K562 (cell line): ENCODE results near the gene MEAK7. TPM values are rescaled to one million over a fixed set of nuclear protein-coding genes. Genes with fewer than 3 reads are reported as not detected.
A peak's percentile ranks its signal among the peaks of the same experiment; 100 is the strongest.

ENCODE experiments used
- CXXC5 ChIP-seq: fragments of 250-450 bp; sonication (Bioruptor Pico); IDR thresholded peaks from 2 replicates; pipeline ENCODE4 v1.8.0; 2022; ENCODE audit warnings: inconsistent platforms, mild to moderate bottlenecking, moderate library complexity
- E2F5 ChIP-seq: sonication (generic); formaldehyde crosslinking; IDR thresholded peaks from 2 replicates; pipeline ENCODE4 v1.8.0; 2022; ENCODE audit warnings: mild to moderate bottlenecking, missing genetic modification reagents
- FOXA1 ChIP-seq: fragments of 450-650 bp; IDR thresholded peaks from 2 replicates; pipeline ENCODE4 v1.6.1; 2016; ENCODE audit warnings: mild to moderate bottlenecking, borderline replicate concordance
- HEY1 ChIP-seq: fragments of 250-450 bp; sonication (Bioruptor Pico); IDR thresholded peaks from 2 replicates; pipeline ENCODE4 v1.5.0; 2020; ENCODE audit warnings: mild to moderate bottlenecking, moderate library complexity, borderline replicate concordance
- HNRNPH1 ChIP-seq: fragments of 200-400 bp; formaldehyde crosslinking; optimal IDR thresholded peaks from 2 replicates; pipeline ENCODE3; 2017; ENCODE audit warnings: low read depth, mild to moderate bottlenecking, low read length, moderate library complexity
- MXI1 ChIP-seq: IDR thresholded peaks from 2 replicates; pipeline ENCODE4 v1.6.1; 2011; ENCODE audit warnings: low read depth, mild to moderate bottlenecking, improper control_type of control experiment, low read length
- NR2C2 ChIP-seq, 2 experiments: fragments of 200-800 bp in 1 of 2; sonication (Bioruptor generic) in 1 of 2; sonication (generic) in 1 of 2; formaldehyde crosslinking in 1 of 2; IDR thresholded peaks; 2 replicates each; pipeline versions ENCODE4 v1.6.1 to v1.8.0; 2016 to 2022; ENCODE audit warnings: mild to moderate bottlenecking in 1 of 2, missing compliant biosample characterization in 1 of 2, missing genetic modification characterization in 1 of 2, missing genetic modification reagents in 1 of 2
- NRF1 ChIP-seq, 2 experiments: fragments of 450-650 bp; IDR thresholded peaks in 1 of 2; conservative IDR thresholded peaks in 1 of 2; 2 replicates each; pipeline ENCODE4 v1.6.1; 2014; ENCODE audit warnings: mild to moderate bottlenecking in 2 of 2
- PATZ1 ChIP-seq: fragments of 250-450 bp; sonication (Bioruptor Pico); IDR thresholded peaks from 2 replicates; pipeline ENCODE4 v1.5.0; 2020; ENCODE audit warnings: mild to moderate bottlenecking, borderline replicate concordance
- POLR2B ChIP-seq: fragments of 450-650 bp; IDR thresholded peaks from 2 replicates; pipeline ENCODE4 v1.6.1; 2018; ENCODE audit warnings: low read depth; ENCODE audit not compliant: partially characterized antibody
- SMARCB1 ChIP-seq: IDR thresholded peaks from 2 replicates; pipeline ENCODE4 v1.6.1; 2011; ENCODE audit warnings: improper control_type of control experiment, low read depth; ENCODE audit not compliant: insufficient read length
- THAP12 ChIP-seq: fragments of 250-450 bp; sonication (Bioruptor Pico); IDR thresholded peaks from 2 replicates; pipeline ENCODE4 v1.9.0; 2021; ENCODE audit warnings: mild to moderate bottlenecking, inconsistent platforms
- XRCC5 ChIP-seq: fragments of 200-400 bp; formaldehyde crosslinking; IDR thresholded peaks from 2 replicates; pipeline ENCODE4 v1.6.1; 2017; ENCODE audit warnings: low read depth, mild to moderate bottlenecking, low read length
- ZNF431 ChIP-seq: sonication (generic); formaldehyde crosslinking; IDR thresholded peaks from 2 replicates; pipeline ENCODE4 v1.8.0; 2022; ENCODE audit warnings: mild to moderate bottlenecking, missing genetic modification reagents
- ZNF609 ChIP-seq: sonication (generic); formaldehyde crosslinking; IDR thresholded peaks from 2 replicates; pipeline ENCODE4 v1.8.1; 2023; ENCODE audit warnings: missing genetic modification reagents, mild to moderate bottlenecking, borderline replicate concordance
- polyA plus RNA-seq, 8 experiments: library from polyadenylated mRNA; depleted of rRNA in 4 of 8; stranded (reverse) in 5 of 8; unstranded in 3 of 8; fragments of >200 nt; fragmentation: Nextera tagmentation in 2 of 8; fragmentation: Illumina TruSeq in 1 of 8; extraction: Ambion mirVana in 2 of 8; extraction: Trizol in 1 of 8; gene quantifications; 2 replicates each; pipeline versions ENCODE4 v1.2.1 to v1.2.3, GENCODE V29; 2011 to 2014; ENCODE audit warnings: inconsistent platforms in 1 of 8, missing spikeins in 1 of 8
- total RNA-seq, 7 experiments: library from RNA; depleted of rRNA in 6 of 7; stranded (reverse); fragments of >200 nt in 6 of 7; fragmentation: Illumina TruSeq in 2 of 7; extraction: Trizol in 2 of 7; gene quantifications; 2 replicates each; pipeline versions ENCODE4 v1.2.1 to v1.2.3, GENCODE V29; 2011 to 2021; ENCODE audit warnings: low replicate concordance in 1 of 7

MEAK7 gene
- total and polyA plus RNA-seq, 9 of the 15 experiments (the other 6 are each of a cell fraction or from before 2014, with no cell fraction given): 1.4 to 14.5 (median 6.3) TPM

- TF ChIP-seq PATZ1 (CRISPR knock-in tag): 0 out of 2 replicates have a peak, but pooled peaks have one; percentile 45
- peak; percentile 94 for TF ChIP-seq MXI1
- TF ChIP-seq FOXA1: no peak
- peak; percentile 64; the same call in 1 of the 2 replicates for TF ChIP-seq XRCC5
- TF ChIP-seq THAP12 (CRISPR knock-in tag): peak; percentile 24; the same call in 1 of the 2 replicates
- TF ChIP-seq HNRNPH1: no peak
- TF ChIP-seq NRF1 (conservative IDR thresholded peaks at IDR 0.05 in 1 of 2, IDR thresholded peaks at IDR 0.05 in 1 of 2): peak; percentile 85 to 88
- TF ChIP-seq E2F5 (CRISPR knock-in tag): peak; percentile 34; the same call in 1 of the 2 replicates
- peak; percentile 51 for TF ChIP-seq NR2C2 (CRISPR knock-in tag; IDR thresholded peaks at IDR 0.05)
- TF ChIP-seq NR2C2 (tag; IDR thresholded peaks at IDR 0.05): no peak
- TF ChIP-seq ZNF609 (CRISPR knock-in tag): peak; percentile 83; the same call in 1 of the 2 replicates
- TF ChIP-seq HEY1: no peak
- TF ChIP-seq POLR2B: peak; percentile 73
- no peak for TF ChIP-seq SMARCB1
- TF ChIP-seq CXXC5: peak; percentile 79
- TF ChIP-seq ZNF431 (CRISPR knock-in tag): 0 out of 2 replicates have a peak, but pooled peaks have one; percentile 26
These were observed at the start of gene MEAK7 (continued) for GRCh38 chr16:84504420-84505248.
